HL-60/S4 treated with phorbol 12-myristate 13-acetate at 8.2 ng/mL for 4 days and 3 days (cell line): ENCODE data around the gene LRRK1.

Source experiments
- in situ Hi-C: fragments of 300-500 bp; cut with MboI; formaldehyde crosslinking; loops from 2 replicates; pipeline ENCODE4 v1.15.0; 2022; ENCODE audit warnings: low sequenced_read_pairs

The LRRK1 gene

GRCh38 chr15:100918690-100919480, at the start of gene LRRK1:
LRRK1 (plus strand) TSS chr15:100919357; CDS start chr15:100924633, 5,276 bp downstream.
- in situ Hi-C loops = loop anchor here (10.0 kb wide), 1 partner anchor 346 kb away; no protein-coding TSS in a partner anchor

GRCh38 chr15:100873029-100873677, 46.0 kb upstream of the LRRK1 start:
- in situ Hi-C loops = no loop called here

GRCh38 chr15:100875495-100875894, 43.7 kb upstream of the LRRK1 start:
- in situ Hi-C loops = no loop called here

GRCh38 chr15:100875976-100876375, 43.2 kb upstream of the LRRK1 start:
- in situ Hi-C loops = no loop called here

- in situ Hi-C loops = no loop called here
Observed at GRCh38 chr15:100877551-100877950, 41.6 kb upstream of the LRRK1 start.

GRCh38 chr15:100878130-100878529, 41.0 kb upstream of the LRRK1 start:
- in situ Hi-C loops = no loop called here

GRCh38 chr15:100878648-100879047, 40.5 kb upstream of the LRRK1 start:
- in situ Hi-C loops = no loop called here

GRCh38 chr15:100879061-100879463, 40.1 kb upstream of the LRRK1 start:
- in situ Hi-C loops = no loop called here

- in situ Hi-C loops = no loop called here
Observed at GRCh38 chr15:100879464-100880138, 39.6 kb upstream of the LRRK1 start, which contains the start of gene ALDH1A3. ALDH1A3 (plus strand) TSS chr15:100879831; CDS start chr15:100879908, 77 bp downstream.

- in situ Hi-C loops = no loop called here
Observed at GRCh38 chr15:100880139-100880896, 38.8 kb upstream of the LRRK1 start.

GRCh38 chr15:100880897-100881242, 38.3 kb upstream of the LRRK1 start:
- in situ Hi-C loops = no loop called here

GRCh38 chr15:100881573-100882336, 37.4 kb upstream of the LRRK1 start:
- in situ Hi-C loops = no loop called here

- in situ Hi-C loops = no loop called here
Observed at GRCh38 chr15:100885116-100885515, 34.0 kb upstream of the LRRK1 start.

- in situ Hi-C loops = no loop called here
Observed at GRCh38 chr15:100885811-100886210, 33.3 kb upstream of the LRRK1 start.

GRCh38 chr15:100887211-100887913, 31.8 kb upstream of the LRRK1 start:
- in situ Hi-C loops = no loop called here

- in situ Hi-C loops = no loop called here
Observed at GRCh38 chr15:100889385-100890050, 29.6 kb upstream of the LRRK1 start.

- in situ Hi-C loops = no loop called here
Observed at GRCh38 chr15:100890051-100890720, 29.0 kb upstream of the LRRK1 start.

GRCh38 chr15:100890850-100891249, 28.3 kb upstream of the LRRK1 start:
- in situ Hi-C loops = no loop called here
